ENCODE data around the gene SLC4A2. TPM values are rescaled to one million over a fixed set of nuclear protein-coding genes. Genes with fewer than 3 reads are reported as not detected.

SLC4A2 gene
- total and polyA plus RNA-seq, 2 experiments from 2014 or later: 167 to 188 TPM

DNA sequence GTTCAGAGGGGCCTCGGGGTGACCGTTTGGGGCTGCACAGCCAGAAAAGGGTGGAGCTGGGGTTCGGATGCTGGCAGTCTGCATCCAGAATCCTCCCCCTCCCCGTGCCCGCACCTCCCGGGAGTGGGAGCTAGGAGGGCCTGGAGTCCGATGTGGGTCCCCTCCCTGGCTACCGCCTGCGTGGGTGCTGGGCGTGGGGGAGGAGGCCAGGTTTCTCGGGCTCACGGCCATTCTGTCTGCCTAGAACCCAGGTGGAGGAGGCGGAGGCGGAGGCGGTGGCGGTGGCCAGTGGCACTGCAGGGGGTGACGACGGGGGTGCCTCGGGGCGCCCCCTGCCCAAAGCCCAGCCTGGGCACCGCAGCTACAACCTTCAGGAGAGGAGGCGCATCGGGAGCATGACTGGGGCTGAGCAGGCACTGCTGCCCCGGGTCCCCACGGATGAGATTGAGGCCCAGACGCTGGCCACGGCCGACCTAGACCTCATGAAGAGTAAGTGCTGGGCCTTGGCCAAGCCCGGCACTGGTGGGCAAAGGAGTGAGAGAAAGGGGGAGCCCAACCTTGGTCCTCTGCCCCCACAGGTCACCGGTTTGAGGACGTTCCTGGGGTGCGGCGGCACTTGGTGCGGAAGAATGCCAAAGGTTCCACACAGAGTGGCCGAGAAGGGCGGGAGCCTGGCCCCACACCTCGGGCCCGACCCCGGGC is 7.0 kb downstream of the SLC4A2 start:
- Histone ChIP-seq H4K20me1 (ENCODE audit: insufficient read depth, poor library complexity, severe bottlenecking) (peaks cover 22% of the 10 kb centered on the region), H3K4me1 (ENCODE audit: insufficient read depth) (peaks cover 19% of the 10 kb centered on the region), H3K9me3 (ENCODE audit: low read depth) (no peaks in the 10 kb centered on the region), H3K4me3 (no peak overlapping the region), H3K9me2 (replicated peaks; ENCODE audit: insufficient read depth) (no peaks in the 10 kb centered on the region), H2AFZ (no peak overlapping the region), H3K79me2 (peaks cover 32% of the 10 kb centered on the region), H3K4me2 (no peak overlapping the region), H3K27me3 (no peaks in the 10 kb centered on the region), H3K27ac (no peak overlapping the region), H3K36me3 (replicated peaks; ENCODE audit: insufficient read depth, low read depth) (no peaks in the 10 kb centered on the region)
- no peak for DNase-seq (ENCODE audit: low spot score)
- no peak for TF ChIP-seq EZH2 (IDR thresholded peaks at IDR 0.05; ENCODE audit: borderline replicate concordance)
- TF ChIP-seq CTCF (IDR thresholded peaks at IDR 0.05; ENCODE audit: poor library complexity): no peak
- TF ChIP-seq EZH2phosphoT487 (IDR thresholded peaks at IDR 0.05; ENCODE audit: low read depth, severe bottlenecking, unreplicated experiment): no peak
- 97% methylated on average over 32 of the region's 39 CpGs for WGBS (ENCODE audit: low lambda C conversion rate, missing lambda C conversion rate)

DNA sequence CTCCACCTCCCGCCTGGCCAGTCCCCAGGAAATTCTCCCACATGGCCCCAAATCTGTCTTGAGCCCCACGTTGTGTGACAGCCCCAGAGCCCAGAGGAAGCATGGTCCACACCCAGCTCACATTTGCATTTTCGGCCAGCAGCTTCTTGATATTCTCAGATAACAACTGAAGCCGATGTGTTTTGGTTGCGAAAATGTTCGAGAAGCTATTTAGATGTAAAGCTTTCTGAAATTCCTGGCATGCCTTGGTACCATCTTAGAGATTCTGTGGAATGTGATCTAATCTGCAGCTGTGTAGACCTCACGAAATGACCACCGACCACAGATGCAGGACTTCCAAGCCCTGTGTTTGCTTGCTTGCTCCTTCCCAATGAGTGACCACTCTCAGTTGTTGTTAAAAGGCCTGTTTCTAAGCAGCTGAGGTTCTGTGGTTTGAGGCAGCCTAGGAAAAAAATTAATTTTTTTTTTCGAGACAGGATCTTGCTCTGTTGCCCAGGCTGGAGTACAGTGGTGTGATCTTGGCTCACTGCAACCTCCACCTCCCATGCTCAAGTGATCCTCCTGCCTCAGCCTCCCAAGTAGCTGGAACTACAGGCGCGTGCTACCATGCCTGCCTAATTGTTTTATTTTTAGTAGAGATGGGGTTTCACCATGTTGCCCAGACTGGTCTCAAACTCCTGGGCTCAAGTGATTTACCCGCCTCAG is 8.8 kb downstream of the SLC4A2 start:
- no peaks in the 10 kb centered on the region for H3K9me3 ChIP-seq (ENCODE audit: low read depth)
- H3K4me2 ChIP-seq: no peak overlapping the region
- H3K4me1 ChIP-seq (ENCODE audit: insufficient read depth): peaks cover 5% of the 10 kb centered on the region
- no peak overlapping the region for H3K4me3 ChIP-seq
- H3K9me2 ChIP-seq (replicated peaks; ENCODE audit: insufficient read depth): no peaks in the 10 kb centered on the region
- H4K20me1 ChIP-seq (ENCODE audit: insufficient read depth, poor library complexity, severe bottlenecking): peaks cover 17% of the 10 kb centered on the region
- no peak overlapping the region for H3K27ac ChIP-seq
- TF ChIP-seq EZH2phosphoT487 (IDR thresholded peaks at IDR 0.05; ENCODE audit: low read depth, severe bottlenecking, unreplicated experiment): no peak
- TF ChIP-seq CTCF (IDR thresholded peaks at IDR 0.05; ENCODE audit: poor library complexity): no peak
- no peak for TF ChIP-seq EZH2 (IDR thresholded peaks at IDR 0.05; ENCODE audit: borderline replicate concordance)
- WGBS (ENCODE audit: low lambda C conversion rate, missing lambda C conversion rate): 73% methylated on average over 12 of the region's 12 CpGs
- H3K27me3 ChIP-seq: no peaks in the 10 kb centered on the region
- H3K79me2 ChIP-seq: peaks cover 25% of the 10 kb centered on the region
- H2AFZ ChIP-seq: no peak overlapping the region
- DNase-seq (ENCODE audit: low spot score): no peak
- H3K36me3 ChIP-seq (replicated peaks; ENCODE audit: insufficient read depth, low read depth): no peaks in the 10 kb centered on the region

DNA sequence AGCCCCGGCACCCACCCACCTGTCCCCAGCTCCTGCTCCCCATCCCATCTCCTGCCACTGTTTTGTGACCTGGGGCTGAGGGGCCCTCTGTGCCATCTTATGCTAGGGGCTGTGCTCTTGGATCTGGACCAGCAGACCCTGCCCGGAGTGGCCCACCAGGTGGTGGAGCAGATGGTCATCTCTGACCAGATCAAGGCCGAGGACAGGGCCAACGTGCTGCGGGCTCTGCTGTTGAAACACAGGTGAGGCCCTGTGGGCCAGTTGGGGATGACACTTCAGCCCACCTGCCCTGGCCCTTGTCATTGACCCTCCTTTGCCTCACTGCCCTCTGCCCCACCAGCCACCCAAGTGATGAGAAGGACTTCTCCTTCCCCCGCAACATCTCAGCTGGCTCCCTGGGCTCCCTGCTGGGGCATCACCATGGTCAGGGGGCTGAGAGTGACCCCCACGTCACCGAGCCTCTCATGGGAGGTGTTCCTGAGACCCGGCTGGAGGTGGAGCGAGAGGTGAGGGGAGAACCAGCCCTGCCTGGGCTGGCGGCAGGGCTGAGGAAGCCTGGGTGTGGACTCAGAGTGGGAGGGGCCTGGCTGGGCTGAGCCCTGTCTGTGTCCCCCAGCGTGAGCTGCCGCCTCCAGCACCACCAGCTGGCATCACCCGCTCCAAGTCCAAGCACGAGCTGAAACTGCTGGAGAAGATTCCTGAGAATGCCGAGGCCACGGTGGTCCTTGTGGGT is 10.6 kb downstream of the SLC4A2 start:
- H3K4me3 ChIP-seq: no peak overlapping the region
- no peak overlapping the region for H3K27ac ChIP-seq
- no peaks in the 10 kb centered on the region for H3K9me3 ChIP-seq (ENCODE audit: low read depth)
- H3K4me2 ChIP-seq: no peak overlapping the region
- H4K20me1 ChIP-seq (ENCODE audit: insufficient read depth, poor library complexity, severe bottlenecking): peaks cover 2% of the 10 kb centered on the region
- 98% methylated on average over 17 of the region's 17 CpGs for WGBS (ENCODE audit: low lambda C conversion rate, missing lambda C conversion rate)
- peaks cover 9% of the 10 kb centered on the region for H3K79me2 ChIP-seq
- no peak for DNase-seq (ENCODE audit: low spot score)
- H3K9me2 ChIP-seq (replicated peaks; ENCODE audit: insufficient read depth): no peaks in the 10 kb centered on the region
- no peak for TF ChIP-seq EZH2phosphoT487 (IDR thresholded peaks at IDR 0.05; ENCODE audit: low read depth, severe bottlenecking, unreplicated experiment)
- no peak for TF ChIP-seq EZH2 (IDR thresholded peaks at IDR 0.05; ENCODE audit: borderline replicate concordance)
- no peak for TF ChIP-seq CTCF (IDR thresholded peaks at IDR 0.05; ENCODE audit: poor library complexity)
- no peaks in the 10 kb centered on the region for H3K36me3 ChIP-seq (replicated peaks; ENCODE audit: insufficient read depth, low read depth)
- H3K27me3 ChIP-seq: no peaks in the 10 kb centered on the region
- no peaks in the 10 kb centered on the region for H3K4me1 ChIP-seq (ENCODE audit: insufficient read depth)
- H2AFZ ChIP-seq: no peak overlapping the region

Measured in hepatocyte (in vitro differentiated cells).